Neuronal stem cell (in vitro differentiated cells): ENCODE measurements around the gene CAMK1D.

Source experiments
- DNase-seq: peaks from one replicate; pipeline ENCODE4 v3.0.0-alpha.2; 2013; ENCODE audit warnings: low spot score
- H2AFZ ChIP-seq: one replicate; pipeline ENCODE4 v1.6.1; 2013; ENCODE audit warnings: mild to moderate bottlenecking, low read length, inconsistent platforms
- H2AK5ac ChIP-seq: 2 replicates; pipeline ENCODE4 v1.6.1; 2013; ENCODE audit warnings: low read depth, mild to moderate bottlenecking, inconsistent platforms, low read length, moderate library complexity, mixed read lengths
- H2BK120ac ChIP-seq: 2 replicates; pipeline ENCODE4 v1.6.1; 2013; ENCODE audit warnings: low read depth, mild to moderate bottlenecking, inconsistent platforms, low read length, moderate library complexity, mixed read lengths
- H2BK12ac ChIP-seq: one replicate; pipeline ENCODE4 v1.6.1; 2013; ENCODE audit warnings: low read length, inconsistent platforms
- H2BK15ac ChIP-seq: 2 replicates; pipeline ENCODE4 v1.6.1; 2013; ENCODE audit warnings: mild to moderate bottlenecking, low read length, inconsistent platforms, mixed read lengths
- H2BK5ac ChIP-seq: one replicate; pipeline ENCODE4 v1.6.1; 2013; ENCODE audit warnings: inconsistent platforms, mild to moderate bottlenecking, low read length, moderate library complexity
- H3K14ac ChIP-seq: one replicate; pipeline ENCODE4 v1.6.1; 2013; ENCODE audit warnings: low read length, inconsistent platforms
- H3K18ac ChIP-seq: 2 replicates; pipeline ENCODE4 v1.6.1; 2013; ENCODE audit warnings: low read length, inconsistent platforms
- H3K23ac ChIP-seq: 2 replicates; pipeline ENCODE4 v1.6.1; 2013; ENCODE audit warnings: low read depth, mild to moderate bottlenecking, mixed read lengths, low read length, inconsistent platforms; ENCODE audit not compliant: poor library complexity
- H3K27ac ChIP-seq: replicated peaks from 3 replicates; pipeline ENCODE4 v1.5.1; 2013; ENCODE audit warnings: low read length, inconsistent platforms
- H3K27me3 ChIP-seq, 3 experiments: 2 replicates each; pipeline ENCODE4 v1.6.1; 2013; ENCODE audit warnings: low read length in 3 of 3, mild to moderate bottlenecking in 2 of 3, inconsistent platforms in 1 of 3, low read depth in 1 of 3, mixed read lengths in 1 of 3, moderate library complexity in 1 of 3; ENCODE audit not compliant: control insufficient read depth in 3 of 3, insufficient read depth in 3 of 3
- H3K36me3 ChIP-seq, 2 donors: replicated peaks in 1 of 2; 2 replicates each; pipeline ENCODE4 v1.6.1; 2013; ENCODE audit warnings: low read length in 2 of 2; ENCODE audit not compliant: control insufficient read depth in 2 of 2, insufficient read depth in 2 of 2
- H3K4ac ChIP-seq: 2 replicates; pipeline ENCODE4 v1.6.1; 2013; ENCODE audit warnings: inconsistent platforms, mild to moderate bottlenecking, low read length, moderate library complexity
- H3K4me1 ChIP-seq, 2 donors: 1 replicate in 1 of 2; 2 replicates in 1 of 2; pipeline ENCODE4 v1.6.1; 2013; ENCODE audit warnings: low read length in 2 of 2, low read depth in 1 of 2; ENCODE audit not compliant: control insufficient read depth in 2 of 2, insufficient read depth in 1 of 2
- H3K4me2 ChIP-seq: one replicate; pipeline ENCODE4 v1.6.1; 2013; ENCODE audit warnings: mild to moderate bottlenecking, low read length, inconsistent platforms; ENCODE audit not compliant: insufficient read depth, poor library complexity, severe bottlenecking
- H3K4me3 ChIP-seq, 2 donors: 2 replicates each; pipeline ENCODE4 v1.5.1; 2013; ENCODE audit warnings: low read length in 2 of 2, mild to moderate bottlenecking in 2 of 2, inconsistent platforms in 1 of 2, moderate library complexity in 1 of 2
- H3K79me1 ChIP-seq: one replicate; pipeline ENCODE4 v1.6.1; 2013; ENCODE audit warnings: low read depth, mild to moderate bottlenecking, inconsistent platforms, low read length, moderate library complexity
- H3K9ac ChIP-seq: one replicate; pipeline ENCODE4 v1.6.1; 2013; ENCODE audit warnings: mild to moderate bottlenecking, low read depth, low read length, inconsistent platforms; ENCODE audit not compliant: poor library complexity
- H3K9me3 ChIP-seq, 2 donors: replicated peaks in 1 of 2; 2 replicates each; pipeline versions ENCODE3 to v1.6.1; 2013; ENCODE audit warnings: low read length in 2 of 2, mild to moderate bottlenecking in 2 of 2, inconsistent platforms in 1 of 2, low read depth in 1 of 2, mixed read lengths in 1 of 2, moderate library complexity in 1 of 2; ENCODE audit not compliant: control insufficient read depth in 2 of 2, insufficient read depth in 1 of 2
- H4K8ac ChIP-seq: one replicate; pipeline ENCODE4 v1.6.1; 2013; ENCODE audit warnings: low read depth, mild to moderate bottlenecking, inconsistent platforms, low read length, moderate library complexity
- H4K91ac ChIP-seq: one replicate; pipeline ENCODE4 v1.6.1; 2013; ENCODE audit warnings: low read length, low read depth, mild to moderate bottlenecking, inconsistent platforms; ENCODE audit not compliant: poor library complexity
- WGBS, 2 donors: extraction: QIAGEN DNeasy Blood & Tissue Kit; methylation state at CpG; one replicate each; pipeline ENCODE4 v1.1.7; 2013; ENCODE audit warnings: missing lambda C conversion rate in 2 of 2, mixed read lengths in 1 of 2; ENCODE audit not compliant: insufficient read length in 2 of 2, insufficient replicate concordance in 1 of 2; ENCODE audit errors: extremely low coverage in 2 of 2; 5-methylcytosine and 5-hydroxymethylcytosine counted together

Gene CAMK1D

GRCh38 chr10:12479437-12479844 is 130.1 kb downstream of the CAMK1D start:
- Histone ChIP-seq H3K9me3 (peaks cover 0 to 6% of the 10 kb centered on the region in 2 donors), H2BK120ac (no peak overlapping the region), H4K91ac (no peak overlapping the region), H3K4me1 (peaks cover 0 to 8% of the 10 kb centered on the region in 2 donors), H2AFZ (no peak overlapping the region), H2BK12ac (no peak overlapping the region), H3K18ac (no peak overlapping the region), H2BK15ac (no peak overlapping the region), H3K79me1 (no peaks in the 10 kb centered on the region), H3K14ac (no peak overlapping the region), H3K27ac (no peak overlapping the region), H3K23ac (no peak overlapping the region), H3K36me3 (peaks cover 0 to 1% of the 10 kb centered on the region in 2 donors), H3K27me3 (no peaks in the 10 kb centered on the region), H2BK5ac (no peak overlapping the region), H3K4me2 (no peak overlapping the region), H3K4ac (no peak overlapping the region), H2AK5ac (peak overlapping the region; percentile 8), H3K9ac (no peak overlapping the region), H4K8ac (no peak overlapping the region), H3K4me3 (no peak overlapping the region)
- WGBS, 2 donors, result no CpG with 5 or more reads among the region's 12 CpGs
- DNase-seq, result no peak

- DNase-seq, result no peak
- H3K4me2 ChIP-seq, result no peak overlapping the region
- no peaks in the 10 kb centered on the region for H3K27me3 ChIP-seq
- H4K91ac ChIP-seq, result no peak overlapping the region
- no peak overlapping the region for H3K9ac ChIP-seq
- H3K23ac ChIP-seq, result no peak overlapping the region
- peaks cover 0 to 10% of the 10 kb centered on the region in 2 donors for H3K4me1 ChIP-seq
- peaks cover 0 to 6% of the 10 kb centered on the region in 2 donors for H3K9me3 ChIP-seq
- H3K79me1 ChIP-seq, result no peaks in the 10 kb centered on the region
- H2BK5ac ChIP-seq, result no peak overlapping the region
- WGBS, 2 donors, result no CpG with 5 or more reads among the region's 9 CpGs
- H2AFZ ChIP-seq, result no peak overlapping the region
- no peak overlapping the region for H3K14ac ChIP-seq
- H2AK5ac ChIP-seq, result no peak overlapping the region
- no peak overlapping the region for H3K18ac ChIP-seq
- H3K4me3 ChIP-seq, result no peak overlapping the region
- no peak overlapping the region for H3K4ac ChIP-seq
- H2BK12ac ChIP-seq, result no peak overlapping the region
- no peak overlapping the region for H2BK120ac ChIP-seq
- H2BK15ac ChIP-seq, result no peak overlapping the region
- no peak overlapping the region for H4K8ac ChIP-seq
- no peak overlapping the region for H3K27ac ChIP-seq
- H3K36me3 ChIP-seq, result peaks cover 0 to 1% of the 10 kb centered on the region in 2 donors
Measured at GRCh38 chr10:12479924-12480323, 130.6 kb downstream of the CAMK1D start.

GRCh38 chr10:12480440-12480839 is 131.1 kb downstream of the CAMK1D start:
- Histone ChIP-seq H3K4me1 (peaks cover under 1 to 12% of the 10 kb centered on the region in 2 donors), H4K91ac (no peak overlapping the region), H3K18ac (peak overlapping the region; percentile 69), H3K4me2 (no peak overlapping the region), H2BK120ac (no peak overlapping the region), H2AK5ac (no peak overlapping the region), H2BK5ac (no peak overlapping the region), H3K27me3 (no peaks in the 10 kb centered on the region), H3K9me3 (peaks cover 0 to 6% of the 10 kb centered on the region in 2 donors), H2BK12ac (no peak overlapping the region), H3K4ac (no peak overlapping the region), H3K4me3 (no peak overlapping the region), H2BK15ac (no peak overlapping the region), H3K23ac (no peak overlapping the region), H3K36me3 (peaks cover 0 to 1% of the 10 kb centered on the region in 2 donors), H3K14ac (no peak overlapping the region), H2AFZ (no peak overlapping the region), H3K79me1 (no peaks in the 10 kb centered on the region), H3K9ac (no peak overlapping the region), H3K27ac (no peak overlapping the region), H4K8ac (no peak overlapping the region)
- no CpG with 5 or more reads among the region's 4 CpGs for WGBS, 2 donors
- no peak for DNase-seq

- Histone ChIP-seq H2BK5ac (no peak overlapping the region), H3K27ac (peak overlapping the region; percentile 28), H2AK5ac (no peak overlapping the region), H4K91ac (no peak overlapping the region), H3K4me3 (no peak overlapping the region), H3K23ac (no peak overlapping the region), H3K4me1 (peaks cover 1 to 12% of the 10 kb centered on the region in 2 donors), H3K4ac (no peak overlapping the region), H3K18ac (no peak overlapping the region), H2BK120ac (no peak overlapping the region), H3K14ac (no peak overlapping the region), H3K9ac (no peak overlapping the region), H3K9me3 (peaks cover 0 to 6% of the 10 kb centered on the region in 2 donors), H4K8ac (no peak overlapping the region), H3K79me1 (no peaks in the 10 kb centered on the region), H3K4me2 (no peak overlapping the region), H3K27me3 (no peaks in the 10 kb centered on the region), H2AFZ (no peak overlapping the region), H3K36me3 (peaks cover 0 to 1% of the 10 kb centered on the region in 2 donors), H2BK15ac (no peak overlapping the region), H2BK12ac (no peak overlapping the region)
- no CpG with 5 or more reads among the region's 4 CpGs for WGBS, 2 donors
- no peak for DNase-seq
Measured at GRCh38 chr10:12481924-12482323, 132.6 kb downstream of the CAMK1D start.
